Motor neuron (in vitro differentiated cells): ENCODE results near the gene SLC17A5. TPM values are rescaled to one million over a fixed set of nuclear protein-coding genes. Genes with fewer than 3 reads are reported as not detected.
"Not testable (repeated sequence)": the region's sequence is repeated elsewhere in the genome, so short reads cannot be mapped to it uniquely, and the experiment has no call there.

Source experiments
- ATAC-seq, 8 experiments: fragments of 200-7000 bp; cut with Tn5 transposase; replicated peaks in 6 of 8; 2 replicates each; pipeline ENCODE4 v1.8.0; 2021; ENCODE audit warnings: mild to moderate bottlenecking in 8 of 8, moderate library complexity in 8 of 8
- H3K27ac ChIP-seq, 2 donors: fragments of 250-450 bp; sonication (Bioruptor Pico); 2 replicates each; pipeline ENCODE4 v1.9.0; 2021; ENCODE audit warnings: antibody characterized with exemption in 2 of 2, mild to moderate bottlenecking in 2 of 2, moderate library complexity in 1 of 2
- H3K4me1 ChIP-seq, 2 donors: fragments of 250-450 bp; sonication (Bioruptor Pico); replicated peaks in 1 of 2; 2 replicates each; pipeline ENCODE4 v1.6.1; 2021; ENCODE audit warnings: antibody characterized with exemption in 2 of 2, mild to moderate bottlenecking in 2 of 2, moderate library complexity in 1 of 2
- H3K4me3 ChIP-seq, 5 donors: fragments of 250-450 bp; sonication (Bioruptor Pico); 2 replicates each; pipeline ENCODE4 v1.9.0; 2021; ENCODE audit warnings: antibody characterized with exemption in 5 of 5, mild to moderate bottlenecking in 5 of 5, moderate library complexity in 4 of 5
- WGBS, 10 experiments: fragments of 450-650 bp; shearing (Covaris generic); methylation state at CpG; one replicate each; pipeline ENCODE4 v1.0.0; 2022; 5-methylcytosine and 5-hydroxymethylcytosine counted together
- in situ Hi-C, 9 experiments: fragments of 400-800 bp; cut with MboI; loops; one replicate each; pipeline ENCODE4 v1.15.0; 2021; ENCODE audit warnings: low sequenced_read_pairs in 9 of 9, low pct_unique_long_range_greater_than_20kb in 2 of 9; ENCODE audit not compliant: unreplicated experiment in 9 of 9
- total RNA-seq, 8 experiments: library from RNA; unstranded; fragments of 300-600 nt; gene quantifications; 2 replicates each; pipeline versions ENCODE4 v1.2.3 to v1.2.4, GENCODE V29; 2022

Gene SLC17A5
- total RNA-seq, 8 experiments from 2014 or later: 6.8 to 26.2 (median 15.2) TPM

DNA sequence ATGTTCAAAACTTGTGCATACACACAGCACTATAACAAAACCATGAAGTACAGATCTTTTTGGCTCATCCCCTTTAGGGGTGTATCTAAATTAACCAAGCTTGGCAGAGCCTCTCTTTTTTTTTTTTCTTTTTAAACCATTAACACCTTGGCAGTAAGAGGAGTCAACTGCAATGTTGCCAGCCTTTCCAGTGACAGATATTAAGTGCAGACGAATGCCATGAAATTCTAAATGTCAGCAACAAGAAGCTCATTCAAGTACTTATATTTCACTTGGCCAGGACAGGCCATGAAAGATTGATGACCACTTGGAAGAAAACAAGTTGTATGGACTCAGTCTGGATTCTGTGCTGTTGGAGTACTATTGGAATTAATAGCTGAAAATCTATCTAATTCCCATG lies 49.8 kb downstream of the SLC17A5 start:
- in situ Hi-C loops: loop anchor here in 4 of 9 experiments (25.0 kb wide), 1 partner anchor 92 kb away; the partner anchor contains the start of gene EEF1A1 (in 4 of the 4)
- no peak for ATAC-seq
- H3K4me3 ChIP-seq: no peak overlapping the region
- 0 to 100% (median 90%) methylated on average over 1 of the region's 1 CpG; no CpG with 5 or more reads in 3 of the 10 experiments for WGBS, 10 experiments
- H3K4me1 ChIP-seq: no peaks in the 10 kb centered on the region
- H3K27ac ChIP-seq: no peak overlapping the region

DNA sequence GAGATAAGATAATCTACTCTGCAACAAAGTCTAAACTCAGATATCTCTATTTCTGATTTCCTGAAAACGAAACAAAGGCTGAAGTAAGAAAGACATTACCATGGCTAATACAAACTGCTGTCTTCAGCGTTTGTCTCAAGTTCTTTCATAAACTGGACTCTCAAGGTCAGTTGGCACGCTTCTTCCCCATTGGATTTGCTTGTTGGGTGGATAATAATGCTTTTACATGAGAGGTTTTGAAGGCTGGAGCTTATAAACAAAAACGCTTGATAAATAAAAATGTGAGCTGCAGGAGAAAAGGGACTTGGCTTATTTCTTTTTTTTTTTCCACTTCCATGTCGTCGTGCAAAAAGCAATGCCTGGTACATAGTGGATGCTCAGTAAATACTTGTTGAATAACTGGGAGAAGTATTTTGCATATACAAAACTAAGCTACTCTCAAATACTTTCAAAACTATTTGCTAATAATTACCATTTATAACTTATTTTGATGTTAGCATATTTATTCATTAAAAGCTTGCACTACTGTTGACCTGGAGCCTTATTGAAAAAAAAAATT lies 67.3 kb downstream of the SLC17A5 start:
- ATAC-seq: peak in 7 of 8 experiments; percentile 11 to 39 (median 26)
- Histone ChIP-seq H3K4me3 (no peak overlapping the region), H3K27ac (peak overlapping the region; percentile 49 to 78), H3K4me1 (peaks cover 11 to 14% of the 10 kb centered on the region in 2 donors)
- WGBS, 10 experiments: 0 to 77% (median 34%) methylated on average over 3 to 6 of the region's 6 CpGs
- in situ Hi-C loops: no loop called here

DNA sequence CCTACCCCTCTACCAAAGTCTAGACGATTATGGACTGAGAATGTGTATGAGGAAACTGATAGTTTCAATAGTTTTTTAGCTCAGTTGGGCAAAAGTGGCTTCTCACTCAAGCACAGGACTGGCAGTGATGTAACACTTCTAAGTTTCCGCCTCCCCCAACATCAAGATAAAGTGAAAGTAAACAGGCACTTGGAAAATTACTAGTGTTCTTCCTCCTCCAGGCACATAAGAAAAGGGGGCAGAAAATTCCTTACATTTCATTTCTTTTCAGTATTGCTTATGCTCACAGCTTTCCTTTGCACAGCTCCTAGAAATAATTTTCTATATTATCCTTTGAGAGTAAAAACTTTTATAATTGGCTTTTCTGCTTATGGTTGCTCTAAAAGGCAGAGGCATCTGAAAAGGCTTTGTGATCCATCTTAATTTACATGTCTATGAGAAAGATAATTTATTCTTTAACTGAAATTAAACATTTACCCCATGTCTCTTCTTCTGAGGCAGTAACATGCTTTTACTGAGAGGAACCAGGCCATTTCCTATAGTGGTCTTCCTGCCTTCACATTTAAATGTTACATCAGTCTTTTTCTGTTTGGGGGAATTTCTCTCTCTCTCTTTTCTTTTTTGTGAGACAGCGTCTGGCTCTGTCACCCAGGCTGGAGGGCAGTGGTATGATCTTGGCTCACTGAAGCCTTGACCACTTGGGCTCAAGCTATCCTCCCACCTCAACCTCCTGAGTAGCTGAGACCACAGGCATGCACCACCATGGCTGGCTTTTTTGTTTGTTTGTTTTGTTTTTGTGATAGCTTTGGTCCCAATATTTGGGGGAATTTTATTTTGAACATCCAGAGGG lies 68.0 kb downstream of the SLC17A5 start:
- Histone ChIP-seq H3K27ac (peak overlapping the region; percentile 49 to 78), H3K4me3 (no peak overlapping the region), H3K4me1 (peaks cover 13 to 16% of the 10 kb centered on the region in 2 donors)
- in situ Hi-C loops: no loop called here
- ATAC-seq: peak; percentile 63 to 86 (median 70)
- 0 to 43% (median 0%) methylated on average over 1 to 3 of the region's 3 CpGs; no CpG with 5 or more reads in 2 of the 10 experiments for WGBS, 10 experiments

DNA sequence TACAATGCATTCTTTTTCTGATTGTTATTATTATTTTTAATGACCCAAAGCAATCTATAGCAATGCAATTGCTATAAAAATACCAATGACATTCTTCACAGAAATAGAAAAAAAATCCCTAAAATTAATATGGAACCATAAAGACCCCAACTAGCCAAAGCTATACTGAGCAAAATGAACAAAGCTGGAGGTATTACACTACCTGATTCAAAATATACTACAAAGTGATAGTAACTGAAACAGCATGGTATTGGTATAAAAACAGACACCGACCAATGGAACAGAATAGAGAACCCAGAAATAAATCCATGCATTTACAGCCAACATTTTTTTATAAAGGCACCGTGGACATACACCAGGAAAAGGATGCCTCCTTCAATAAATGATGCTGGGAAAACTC lies 72.5 kb downstream of the SLC17A5 start:
- in situ Hi-C loops: no loop called here
- peaks cover 36 to 48% of the 10 kb centered on the region in 2 donors for H3K4me1 ChIP-seq
- H3K4me3 ChIP-seq: no peak overlapping the region
- WGBS, 10 experiments: 70 to 100% (median 93%) methylated on average over 1 to 2 of the region's 2 CpGs
- H3K27ac ChIP-seq: peak overlapping the region; percentile 88 to 97
- no peak for ATAC-seq

- ATAC-seq: peak; percentile 91 to 94 (median 94)
- in situ Hi-C loops: no loop called here
- H3K4me3 ChIP-seq: peak overlapping the region; percentile 2 to 32 (median 25)
- peak overlapping the region; percentile 88 to 97 for H3K27ac ChIP-seq
- H3K4me1 ChIP-seq: peaks cover 32 to 50% of the 10 kb centered on the region in 2 donors
- WGBS, 10 experiments: 0 to 11% (median 5%) methylated on average over 1 to 19 of the region's 21 CpGs
Measured at GRCh38 chr6:73580247-73581149, 73.3 kb downstream of the SLC17A5 start.

DNA sequence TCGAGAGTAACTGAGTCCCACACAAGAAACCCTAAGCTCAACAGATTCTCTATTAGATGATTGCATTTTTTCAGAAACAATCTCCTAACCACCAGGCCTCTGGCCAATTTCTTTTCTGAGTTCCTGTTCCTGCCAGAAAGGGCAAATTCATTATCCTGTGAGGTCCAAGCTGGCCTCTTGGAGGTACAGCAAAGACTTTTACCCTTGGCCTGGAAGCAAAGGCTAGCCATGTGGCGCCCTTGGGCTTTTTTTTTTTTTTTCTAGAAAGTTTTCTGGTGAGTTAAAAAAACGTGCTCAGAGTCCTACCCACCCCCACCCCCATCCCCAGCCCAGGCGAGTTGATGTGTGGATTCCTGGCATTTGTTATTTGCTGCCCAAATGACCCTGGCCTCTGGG lies 73.9 kb downstream of the SLC17A5 start:
- peak overlapping the region; percentile 88 to 97 for H3K27ac ChIP-seq
- peak overlapping the region in 3 of 5 donors; percentile 5 to 32 (median 25) for H3K4me3 ChIP-seq
- in situ Hi-C loops: no loop called here
- peaks cover 29 to 47% of the 10 kb centered on the region in 2 donors for H3K4me1 ChIP-seq
- WGBS, 10 experiments: 0 to 52% (median 27%) methylated on average over 1 to 2 of the region's 4 CpGs; no CpG with 5 or more reads in 2 of the 10 experiments
- peak; percentile 20 to 67 (median 62) for ATAC-seq

GRCh38 chr6:73579389-73579788 lies 74.4 kb downstream of the SLC17A5 start:
- Histone ChIP-seq H3K4me3 (no peak overlapping the region), H3K4me1 (peaks cover 29 to 47% of the 10 kb centered on the region in 2 donors), H3K27ac (peak overlapping the region; percentile 88 to 97)
- in situ Hi-C loops: no loop called here
- ATAC-seq: peak in 7 of 8 experiments; percentile 11 to 54 (median 23)
- WGBS, 10 experiments: 14 to 80% (median 30%) methylated on average over 1 to 2 of the region's 4 CpGs; no CpG with 5 or more reads in 5 of the 10 experiments

GRCh38 chr6:73577676-73578075 lies 76.1 kb downstream of the SLC17A5 start:
- H3K4me1 ChIP-seq: peaks cover 36 to 57% of the 10 kb centered on the region in 2 donors
- ATAC-seq: peak in 4 of 8 experiments; percentile 6 to 38 (median 35)
- no peak overlapping the region for H3K4me3 ChIP-seq
- in situ Hi-C loops: no loop called here
- 0 to 100% (median 46%) methylated on average over 1 to 2 of the region's 2 CpGs for WGBS, 10 experiments
- H3K27ac ChIP-seq: peak overlapping the region; percentile 60 to 69

DNA sequence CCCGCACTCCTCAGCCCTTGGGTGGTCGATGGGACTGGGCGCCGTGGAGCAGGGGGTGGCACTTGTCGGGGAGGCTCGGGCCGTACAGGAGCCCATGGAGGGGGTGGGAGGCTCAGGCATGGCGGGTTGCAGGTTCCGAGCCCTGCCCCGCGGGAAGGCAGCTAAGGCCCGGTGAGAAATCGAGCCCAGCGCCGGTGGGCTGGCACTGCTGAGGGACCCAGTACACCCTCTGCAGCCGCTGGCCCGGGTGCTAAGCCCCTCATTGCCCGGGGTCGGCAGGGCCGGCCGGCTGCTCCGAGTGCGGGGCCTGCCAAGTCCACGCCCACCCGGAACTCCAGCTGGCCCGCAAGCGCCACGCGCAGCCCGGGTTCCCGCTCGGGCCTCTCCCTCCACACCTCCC lies 81.3 kb downstream of the SLC17A5 start:
- in situ Hi-C loops, H3K4me3 ChIP-seq: not testable (repeated sequence)
- WGBS, 10 experiments: 97% methylated on average over 6 of the region's 32 CpGs; no CpG with 5 or more reads in 9 of the 10 experiments

GRCh38 chr6:73571218-73572181 lies 82.3 kb downstream of the SLC17A5 start:
- H3K27ac ChIP-seq, H3K4me3 ChIP-seq, ATAC-seq, in situ Hi-C loops: not testable (repeated sequence)
- peaks cover 10 to 22% of the 10 kb centered on the region in 2 donors for H3K4me1 ChIP-seq
- WGBS, 10 experiments: 82 to 100% (median 91%) methylated on average over 1 to 12 of the region's 19 CpGs; no CpG with 5 or more reads in 1 of the 10 experiments

More for the DNA sequence above, 81.3 kb downstream of the SLC17A5 start:
- ATAC-seq, H3K27ac ChIP-seq: not testable (repeated sequence)
- peaks cover 12 to 29% of the 10 kb centered on the region in 2 donors for H3K4me1 ChIP-seq

GRCh38 chr6:73569121-73569520 lies 84.7 kb downstream of the SLC17A5 start:
- H3K4me1 ChIP-seq: peaks cover 9% of the 10 kb centered on the region in 2 donors
- ATAC-seq: no peak
- 40 to 100% (median 73%) methylated on average over 1 to 5 of the region's 5 CpGs; no CpG with 5 or more reads in 1 of the 10 experiments for WGBS, 10 experiments
- in situ Hi-C loops: no loop called here
- no peak overlapping the region for H3K27ac ChIP-seq
- H3K4me3 ChIP-seq: no peak overlapping the region
